WERI-Rb-1 (cell line): ENCODE results near the gene C2orf69.

Experiments
- DNase-seq: peaks from one replicate; pipeline ENCODE4 v3.0.0-alpha.2; 2020
- H3K27ac ChIP-seq: fragments of 250-450 bp; sonication (Bioruptor Pico); 2 replicates; pipeline ENCODE4 v1.5.1; 2020; ENCODE audit warnings: mild to moderate bottlenecking, moderate library complexity
- H3K27me3 ChIP-seq: fragments of 250-450 bp; sonication (Bioruptor Pico); 2 replicates; pipeline ENCODE4 v1.5.1; 2021; ENCODE audit warnings: mild to moderate bottlenecking, low read depth, moderate library complexity; ENCODE audit not compliant: insufficient read depth, severe bottlenecking
- H3K36me3 ChIP-seq: fragments of 250-450 bp; sonication (Bioruptor Pico); 2 replicates; pipeline ENCODE4 v1.5.1; 2020; ENCODE audit warnings: mild to moderate bottlenecking, moderate library complexity
- H3K4me3 ChIP-seq: 2 replicates; pipeline ENCODE4 v1.5.1; 2011; ENCODE audit warnings: low read depth, mild to moderate bottlenecking, control low read depth, low read length
- H3K9me3 ChIP-seq: fragments of 250-450 bp; sonication (Bioruptor Pico); 2 replicates; pipeline ENCODE4 v1.5.1; 2021; ENCODE audit warnings: mild to moderate bottlenecking, moderate library complexity; ENCODE audit not compliant: severe bottlenecking
- TF ChIP-seq, protein P1 (sequence below): IDR thresholded peaks from 2 replicates; pipeline ENCODE4 v1.5.1; 2011; ENCODE audit warnings: low read depth, mild to moderate bottlenecking, control low read depth, inconsistent platforms, low read length

C2orf69 gene

DNA sequence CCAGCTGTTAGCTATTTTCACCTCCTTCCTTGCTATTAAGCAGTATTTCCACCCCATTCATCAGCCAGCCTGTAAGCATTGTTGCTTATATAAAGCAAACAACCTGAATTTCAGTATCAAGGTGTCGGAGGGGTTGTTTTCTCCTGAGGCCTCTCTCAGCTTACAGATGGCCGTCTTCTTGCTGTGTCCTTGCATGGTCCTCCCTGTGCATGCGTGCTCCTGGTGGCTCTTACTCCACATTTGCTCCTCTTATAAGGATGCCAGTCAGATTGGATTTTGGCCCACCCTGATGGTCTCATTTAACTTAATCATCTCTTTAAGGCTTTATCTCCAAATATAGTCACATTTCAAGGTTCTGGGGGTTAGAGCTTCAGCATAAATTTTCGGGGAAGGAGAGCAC is 46.9 kb downstream of the C2orf69 start:
- Histone ChIP-seq H3K9me3 (no peaks in the 10 kb centered on the region), H3K4me3 (no peak overlapping the region), H3K27me3 (no peaks in the 10 kb centered on the region), H3K36me3 (peaks cover 57% of the 10 kb centered on the region), H3K27ac (no peak overlapping the region)
- TF ChIP-seq, protein P1, sequence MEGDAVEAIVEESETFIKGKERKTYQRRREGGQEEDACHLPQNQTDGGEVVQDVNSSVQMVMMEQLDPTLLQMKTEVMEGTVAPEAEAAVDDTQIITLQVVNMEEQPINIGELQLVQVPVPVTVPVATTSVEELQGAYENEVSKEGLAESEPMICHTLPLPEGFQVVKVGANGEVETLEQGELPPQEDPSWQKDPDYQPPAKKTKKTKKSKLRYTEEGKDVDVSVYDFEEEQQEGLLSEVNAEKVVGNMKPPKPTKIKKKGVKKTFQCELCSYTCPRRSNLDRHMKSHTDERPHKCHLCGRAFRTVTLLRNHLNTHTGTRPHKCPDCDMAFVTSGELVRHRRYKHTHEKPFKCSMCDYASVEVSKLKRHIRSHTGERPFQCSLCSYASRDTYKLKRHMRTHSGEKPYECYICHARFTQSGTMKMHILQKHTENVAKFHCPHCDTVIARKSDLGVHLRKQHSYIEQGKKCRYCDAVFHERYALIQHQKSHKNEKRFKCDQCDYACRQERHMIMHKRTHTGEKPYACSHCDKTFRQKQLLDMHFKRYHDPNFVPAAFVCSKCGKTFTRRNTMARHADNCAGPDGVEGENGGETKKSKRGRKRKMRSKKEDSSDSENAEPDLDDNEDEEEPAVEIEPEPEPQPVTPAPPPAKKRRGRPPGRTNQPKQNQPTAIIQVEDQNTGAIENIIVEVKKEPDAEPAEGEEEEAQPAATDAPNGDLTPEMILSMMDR: no peak
- DNase-seq: no peak

DNA sequence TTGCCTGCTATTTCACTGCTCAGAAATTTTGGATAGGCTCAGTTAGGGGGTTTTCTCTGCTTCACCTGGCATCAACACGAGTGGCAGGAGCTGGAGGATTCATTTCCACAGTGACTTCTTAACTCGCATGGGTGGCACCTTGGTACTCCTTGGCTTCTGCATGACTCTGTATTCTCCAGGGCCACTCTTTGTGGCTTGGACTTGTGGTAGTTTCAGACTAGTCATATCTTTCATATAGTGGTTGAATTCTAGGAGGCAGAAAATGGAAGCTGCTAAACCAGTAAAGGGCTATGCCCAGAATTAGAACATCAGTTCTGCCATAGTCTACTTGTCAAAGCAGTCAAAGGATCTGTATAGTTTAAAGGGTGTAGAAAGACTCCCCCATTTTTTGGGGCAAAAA is 51.1 kb downstream of the C2orf69 start:
- H3K36me3 ChIP-seq: peaks cover 77% of the 10 kb centered on the region
- no peak for DNase-seq
- TF ChIP-seq, protein P1: no peak
- no peak overlapping the region for H3K4me3 ChIP-seq
- no peaks in the 10 kb centered on the region for H3K9me3 ChIP-seq
- H3K27me3 ChIP-seq: no peaks in the 10 kb centered on the region
- no peak overlapping the region for H3K27ac ChIP-seq

DNA sequence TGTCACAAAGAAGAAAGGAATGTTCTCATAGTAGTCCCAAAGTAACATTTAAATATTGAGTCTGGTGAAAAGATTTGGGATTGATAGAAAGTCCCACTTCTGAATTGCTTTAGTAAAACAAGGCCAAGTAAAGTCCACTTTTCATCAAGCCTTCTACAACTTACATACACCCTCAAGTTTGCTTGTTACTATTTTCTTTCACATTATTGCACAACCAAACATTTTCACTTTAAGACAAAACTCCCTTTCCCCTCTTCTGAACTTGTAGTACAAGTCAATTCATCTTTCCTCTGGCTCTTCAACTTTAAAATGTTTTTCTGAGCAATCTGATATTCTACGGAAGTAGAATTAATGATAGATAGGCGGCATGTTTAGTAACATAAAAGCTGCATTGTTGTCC is 55.3 kb downstream of the C2orf69 start:
- no peak for DNase-seq
- Histone ChIP-seq H3K27ac (no peak overlapping the region), H3K36me3 (peaks cover 43% of the 10 kb centered on the region), H3K9me3 (no peaks in the 10 kb centered on the region), H3K4me3 (no peak overlapping the region), H3K27me3 (no peaks in the 10 kb centered on the region)
- TF ChIP-seq, protein P1: no peak

DNA sequence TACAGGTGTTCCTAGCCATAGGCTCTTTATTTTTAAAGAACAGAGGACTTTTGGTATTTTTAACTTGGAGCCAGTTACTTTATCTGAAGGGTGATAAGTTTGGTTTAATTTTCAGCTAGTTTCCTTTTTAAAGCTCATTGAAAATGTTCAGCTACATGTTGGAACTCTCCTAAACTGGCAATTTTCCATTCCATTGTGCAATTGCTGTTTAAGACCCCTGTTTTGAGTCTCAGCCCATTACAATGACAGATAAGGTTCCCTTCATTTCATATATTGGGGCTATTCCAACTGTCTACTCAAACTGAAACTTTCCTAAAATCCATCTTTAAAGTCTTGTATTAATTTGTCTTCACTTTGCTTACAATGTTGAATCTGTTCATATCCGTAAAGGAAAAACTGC is 55.9 kb downstream of the C2orf69 start:
- DNase-seq: no peak
- H3K9me3 ChIP-seq: no peaks in the 10 kb centered on the region
- H3K27ac ChIP-seq: no peak overlapping the region
- H3K36me3 ChIP-seq: peaks cover 37% of the 10 kb centered on the region
- no peak overlapping the region for H3K4me3 ChIP-seq
- no peaks in the 10 kb centered on the region for H3K27me3 ChIP-seq
- TF ChIP-seq, protein P1: no peak

DNA sequence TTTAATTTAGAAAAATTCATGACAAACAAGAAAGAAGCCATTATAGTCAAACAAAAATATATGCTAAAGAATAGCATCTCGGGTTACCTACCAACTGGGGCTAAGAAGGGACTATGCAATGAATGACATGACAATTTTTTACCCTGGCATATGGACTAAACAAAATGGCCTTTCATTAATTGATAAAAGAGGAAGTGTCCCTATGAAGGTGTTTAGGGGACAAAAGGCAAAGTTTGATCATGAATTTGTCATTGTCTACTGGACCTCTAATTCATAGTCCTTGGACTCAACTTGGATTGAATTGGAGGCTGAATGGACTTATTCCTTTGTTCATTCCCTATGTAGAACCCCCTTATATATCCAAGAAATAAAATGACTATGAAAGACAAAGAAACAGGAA is 57.0 kb downstream of the C2orf69 start:
- Histone ChIP-seq H3K36me3 (peaks cover 29% of the 10 kb centered on the region), H3K9me3 (no peaks in the 10 kb centered on the region), H3K27ac (no peak overlapping the region), H3K4me3 (no peak overlapping the region), H3K27me3 (no peaks in the 10 kb centered on the region)
- TF ChIP-seq, protein P1: no peak
- no peak for DNase-seq

DNA sequence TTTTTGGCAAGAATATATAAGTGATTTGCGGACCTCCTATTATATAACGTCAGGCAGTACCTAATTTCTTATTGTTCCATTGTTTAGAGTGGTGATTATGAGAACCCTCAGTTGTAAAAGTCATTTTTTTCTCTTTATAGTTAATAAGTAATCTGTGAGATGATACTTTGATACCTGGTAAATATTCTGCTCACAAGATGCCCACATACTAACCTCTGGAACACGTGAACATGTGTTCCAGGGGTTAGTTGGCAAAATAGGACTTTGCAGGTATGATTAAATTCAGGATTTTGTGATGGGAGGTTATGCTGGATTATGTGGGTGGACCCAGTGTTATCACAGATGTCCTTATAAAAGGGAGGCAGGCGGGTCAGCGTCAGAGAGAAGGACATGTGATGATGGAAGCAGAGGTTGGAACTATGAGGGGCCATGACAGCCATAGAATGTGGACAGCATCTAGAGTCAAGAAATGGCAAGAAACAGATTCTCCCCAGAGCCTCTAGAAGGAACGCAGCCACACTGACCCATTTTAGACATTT is 61.1 kb downstream of the C2orf69 start:
- TF ChIP-seq, protein P1: no peak
- Histone ChIP-seq H3K27ac (no peak overlapping the region), H3K36me3 (peaks cover under 1% of the 10 kb centered on the region), H3K27me3 (no peaks in the 10 kb centered on the region), H3K9me3 (no peaks in the 10 kb centered on the region), H3K4me3 (no peak overlapping the region)
- no peak for DNase-seq
